ENCODE measurements around the gene BMP4. TPM values are rescaled to one million over a fixed set of nuclear protein-coding genes. Genes with fewer than 3 reads are reported as not detected.

BMP4 gene
- total and polyA plus RNA-seq, 2 of the 13 experiments (the other 11 are each of a cell fraction or from before 2014, with no cell fraction given): 56.4 to 169 TPM

- TF ChIP-seq ZNF577 (CRISPR knock-in tag; IDR thresholded peaks at IDR 0.05; ENCODE audit: borderline replicate concordance, low read depth) (no peak), ADNP (CRISPR knock-in tag; IDR thresholded peaks at IDR 0.05) (0 out of 2 replicates have a peak, but pooled peaks have one; percentile 33), REPIN1 (CRISPR knock-in tag; IDR thresholded peaks at IDR 0.05; ENCODE audit: borderline replicate concordance, low read depth) (peak; percentile 90), E2F2 (CRISPR knock-in tag; IDR thresholded peaks at IDR 0.05; ENCODE audit: borderline replicate concordance) (no peak; the same call in 1 of the 2 replicates), GABPA (IDR thresholded peaks at IDR 0.05; ENCODE audit: low read depth, low read length) (0 out of 2 replicates have a peak, but pooled peaks have one; percentile 28), GABPA (CRISPR knock-in tag; IDR thresholded peaks at IDR 0.05; ENCODE audit: low read depth) (peak; percentile 57), EP300 (IDR thresholded peaks at IDR 0.05; ENCODE audit: low read depth in 2 of 2, low read length in 2 of 2) (peak in 1 of 2 experiments; percentile 26; a peak in 1 of 4 replicates), EP300 (CRISPR knock-in tag; IDR thresholded peaks at IDR 0.05; ENCODE audit: borderline replicate concordance) (no peak; the same call in 1 of the 2 replicates), ZNF430 (CRISPR knock-in tag; IDR thresholded peaks at IDR 0.05) (peak; percentile 98), DPF2 (CRISPR knock-in tag; IDR thresholded peaks at IDR 0.05; ENCODE audit: borderline replicate concordance, low read depth) (no peak), MAFG (CRISPR knock-in tag; IDR thresholded peaks at IDR 0.05) (no peak), ZBTB7B (CRISPR knock-in tag; IDR thresholded peaks at IDR 0.05) (peak; percentile 34; the same call in 1 of the 2 replicates), USF2 (IDR thresholded peaks at IDR 0.05; ENCODE audit: low read depth, low read length) (no peak), USF2 (CRISPR knock-in tag; IDR thresholded peaks at IDR 0.05; ENCODE audit: borderline replicate concordance) (no peak), ZFP41 (CRISPR knock-in tag; IDR thresholded peaks at IDR 0.05; ENCODE audit: borderline replicate concordance) (no peak), RCOR2 (CRISPR knock-in tag; IDR thresholded peaks at IDR 0.05) (no peak; the same call in 1 of the 2 replicates), ZNF17 (CRISPR knock-in tag; IDR thresholded peaks at IDR 0.05) (no peak), RXRB (CRISPR knock-in tag; IDR thresholded peaks at IDR 0.05; ENCODE audit: borderline replicate concordance) (peak; percentile 28; the same call in 1 of the 2 replicates), ZNF20 (CRISPR knock-in tag; IDR thresholded peaks at IDR 0.05) (no peak), ZNF280D (CRISPR knock-in tag; IDR thresholded peaks at IDR 0.05) (peak; percentile 73; the same call in 1 of the 2 replicates), ZNF709 (CRISPR knock-in tag; IDR thresholded peaks at IDR 0.05) (peak; percentile 90)
These were observed at the start of gene BMP4 (continued) for GRCh38 chr14:53956427-53957201.

Data from HepG2 (cell line).